ENCODE measurements around the gene VEPH1. TPM values are rescaled to one million over a fixed set of nuclear protein-coding genes. Genes with fewer than 3 reads are reported as not detected.

The VEPH1 gene
- total RNA-seq, 1 experiment from 2014 or later, result 7.7 TPM

DNA sequence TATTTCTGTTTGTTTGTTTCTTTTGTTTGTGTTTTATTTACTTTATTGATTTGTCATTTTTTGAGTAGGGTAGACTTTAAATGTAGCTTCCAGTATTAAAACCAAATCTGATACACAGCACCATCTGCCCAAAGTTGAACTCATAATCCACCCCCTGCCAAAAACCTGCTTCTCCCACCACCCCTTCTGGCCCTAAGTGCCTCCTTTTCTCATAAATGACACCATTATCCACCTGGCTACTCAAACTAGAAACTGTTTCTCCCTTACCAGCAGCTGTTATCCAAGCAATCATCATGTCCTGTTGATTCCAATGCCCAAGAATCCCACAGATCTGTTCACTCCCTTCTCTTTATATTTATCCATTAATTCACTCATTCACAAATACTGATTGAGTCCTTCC lies 88.4 kb downstream of the VEPH1 start:
- Mint-ChIP-seq H3K4me1 (no peaks in the 10 kb centered on the region), H3K27me3 (ENCODE audit: low read depth) (no peaks in the 10 kb centered on the region), H3K4me3 (no peak overlapping the region), H3K27ac (no peak overlapping the region; a peak in 1 of 7 replicates), H3K9me3 (no peaks in the 10 kb centered on the region), H3K36me3 (ENCODE audit: insufficient read depth in 1 of 3, low read depth in 3 of 3) (0 out of 7 replicates have a peak, but pooled peaks cover 0 to 2% (median 0%) of the 10 kb centered on the region in 3 experiments)
- Histone ChIP-seq H2BK15ac (ENCODE audit: low read depth, low read length) (no peak overlapping the region), H3K9me3 (ENCODE audit: control insufficient read depth, low read depth, low read length) (no peaks in the 10 kb centered on the region), H3K27me3 (ENCODE audit: insufficient read depth, low read length) (no peaks in the 10 kb centered on the region), H4K20me1 (ENCODE audit: control insufficient read depth, insufficient read depth, insufficient read length) (no peaks in the 10 kb centered on the region), H2BK120ac (ENCODE audit: low read depth, low read length, poor library complexity, severe bottlenecking) (no peak overlapping the region), H3K27ac (ENCODE audit: insufficient read length, low read depth, low read length) (no peak overlapping the region), H2BK5ac (ENCODE audit: insufficient read length, low read length) (no peak overlapping the region), H3K14ac (ENCODE audit: insufficient read depth, low read length) (no peak overlapping the region), H2BK12ac (ENCODE audit: insufficient read length, low read depth, low read length) (no peak overlapping the region), H3K9ac (ENCODE audit: extremely low read depth, insufficient read length, low read length) (no peak overlapping the region), H3K4ac (ENCODE audit: low read depth, low read length) (no peak overlapping the region), H3K23ac (ENCODE audit: insufficient read length, low read depth, low read length) (no peak overlapping the region), H3K23me2 (ENCODE audit: insufficient read length, low read depth, low read length, poor library complexity, severe bottlenecking) (no peaks in the 10 kb centered on the region), H2BK20ac (ENCODE audit: low read depth, low read length, poor library complexity, severe bottlenecking) (no peak overlapping the region), H3K4me1 (ENCODE audit: insufficient read depth, low read length) (peaks cover 5% of the 10 kb centered on the region), H3K79me1 (ENCODE audit: insufficient read depth, low read depth, low read length, poor library complexity, severe bottlenecking) (no peaks in the 10 kb centered on the region), H4K8ac (replicated peaks; ENCODE audit: insufficient read length, low read depth, low read length) (no peak overlapping the region), H4K5ac (ENCODE audit: insufficient read length, low read depth, low read length) (no peak overlapping the region), H3T11ph (ENCODE audit: low read length) (no peak overlapping the region), H4K91ac (ENCODE audit: insufficient read length, low read depth, low read length) (no peak overlapping the region), H3K18ac (ENCODE audit: insufficient read length, low read depth, low read length) (no peak overlapping the region), H2AFZ (ENCODE audit: low read length) (no peak overlapping the region), H2AK5ac (ENCODE audit: insufficient read length, low read length) (no peak overlapping the region), H3K4me2 (ENCODE audit: insufficient read depth, insufficient read length, low read length) (no peak overlapping the region), H3K56ac (ENCODE audit: insufficient read length, low read depth, low read length) (no peak overlapping the region), H3K79me2 (ENCODE audit: insufficient read depth, low read length) (no peaks in the 10 kb centered on the region)
- DNase-seq, result no peak
- TF ChIP-seq CTCF (conservative IDR thresholded peaks at IDR 0.05), result no peak
